Panc1 (cell line): ENCODE results near the gene PRR30. TPM values are rescaled to one million over a fixed set of nuclear protein-coding genes. Genes with fewer than 3 reads are reported as not detected.

Experiments
- ATAC-seq: fragments of 200-7000 bp; cut with Tn5 transposase; 2 replicates; pipeline ENCODE4 v1.9.1; 2020; ENCODE audit warnings: mild to moderate bottlenecking, moderate library complexity
- BruUV-seq: library from RNA; stranded (reverse); fragments of 400-500 nt; replicated peaks from 2 replicates; lab custom pipeline; 2021; lab: Mats Ljungman, UMichigan
- CTCF ChIA-PET: fragments of 300-600 bp; sonication (Branson Sonifier 250); formaldehyde crosslinking; loops from one replicate; lab custom pipeline; 2022; ENCODE audit warnings: antibody characterized with exemption; lab: Charles Lee
- POLR2A ChIA-PET: fragments of 300-600 bp; sonication (Branson Sonifier 250); formaldehyde crosslinking; loops from one replicate; lab custom pipeline; 2022; ENCODE audit warnings: antibody characterized with exemption; lab: Charles Lee
- DNase-seq: peaks from one replicate; pipeline ENCODE4 v3.0.0-alpha.2; 2010; ENCODE audit warnings: low read depth, low spot score
- H3K27ac ChIP-seq: 2 replicates; pipeline ENCODE4 v1.5.1; 2011; ENCODE audit warnings: mild to moderate bottlenecking, low read length, inconsistent platforms
- H3K27me3 ChIP-seq: fragments of 200-500 bp; sonication (Bioruptor generic); 2 replicates; pipeline ENCODE4 v1.6.0; 2014; ENCODE audit warnings: low read length, inconsistent platforms; ENCODE audit not compliant: control insufficient read depth, insufficient read depth
- H3K36me3 ChIP-seq: fragments of 200-500 bp; sonication (Bioruptor generic); 2 replicates; pipeline ENCODE4 v1.5.1; 2014; ENCODE audit warnings: inconsistent platforms, mild to moderate bottlenecking, low read length, moderate library complexity; ENCODE audit not compliant: control insufficient read depth, insufficient read depth
- H3K4me1 ChIP-seq: 2 replicates; pipeline ENCODE4 v1.5.1; 2011; ENCODE audit warnings: inconsistent platforms, mild to moderate bottlenecking, low read length, moderate library complexity; ENCODE audit not compliant: control insufficient read depth, insufficient read depth
- H3K4me3 ChIP-seq, 2 experiments: 2 replicates each; pipeline ENCODE4 v1.5.1; 2011 to 2012; ENCODE audit warnings: low read depth in 2 of 2, low read length in 2 of 2, mild to moderate bottlenecking in 2 of 2, inconsistent platforms in 1 of 2, moderate library complexity in 1 of 2
- H3K9me3 ChIP-seq: fragments of 200-500 bp; sonication (Bioruptor generic); 2 replicates; pipeline ENCODE4 v1.5.1; 2014; ENCODE audit warnings: low read depth, mild to moderate bottlenecking, inconsistent platforms, low read length, moderate library complexity; ENCODE audit not compliant: control insufficient read depth, insufficient read depth
- POLR2AphosphoS5 ChIP-seq: IDR thresholded peaks from 2 replicates; pipeline ENCODE4 v1.6.1; 2012; ENCODE audit warnings: mild to moderate bottlenecking, low read depth, low read length, moderate library complexity
- SIN3A ChIP-seq: IDR thresholded peaks from 2 replicates; pipeline ENCODE4 v1.6.1; 2012; ENCODE audit warnings: low read depth, mild to moderate bottlenecking, low read length, moderate library complexity, borderline replicate concordance; ENCODE audit not compliant: insufficient read depth
- TCF7L2 ChIP-seq: IDR thresholded peaks from 2 replicates; pipeline ENCODE4 v1.6.1; 2011; ENCODE audit warnings: mild to moderate bottlenecking, low read depth, low read length, inconsistent platforms
- in situ Hi-C: cut with HindIII; loops from 2 replicates; pipeline ENCODE4 v1.10.0; 2016; ENCODE audit warnings: low sequenced_read_pairs, low pct_unique_long_range_greater_than_20kb
- intact Hi-C: fragments of 100-400 bp; cut with micrococcal nuclease; formaldehyde crosslinking; loops from one replicate; pipeline ENCODE4 v1.10.0; 2022; ENCODE audit not compliant: unreplicated experiment
- total RNA-seq: library from RNA; stranded (reverse); gene quantifications from one replicate; pipeline ENCODE4 v1.2.1, GENCODE V29; 2021; ENCODE audit not compliant: unreplicated experiment
- TF ChIP-seq, protein P1 (sequence below): fragments of 450-650 bp; IDR thresholded peaks from 2 replicates; pipeline ENCODE4 v1.5.1; 2017; ENCODE audit warnings: mild to moderate bottlenecking
- TF ChIP-seq, protein P2 (sequence below), 2 experiments: IDR thresholded peaks; 2 replicates each; pipeline ENCODE4 v1.6.1; 2011 to 2012; ENCODE audit warnings: low read depth in 2 of 2, control low read depth in 1 of 2, low read length in 1 of 2, mild to moderate bottlenecking in 1 of 2, moderate library complexity in 1 of 2; ENCODE audit not compliant: insufficient read depth in 1 of 2

Gene PRR30
- total RNA-seq, 1 experiment from 2014 or later, result not detected

DNA sequence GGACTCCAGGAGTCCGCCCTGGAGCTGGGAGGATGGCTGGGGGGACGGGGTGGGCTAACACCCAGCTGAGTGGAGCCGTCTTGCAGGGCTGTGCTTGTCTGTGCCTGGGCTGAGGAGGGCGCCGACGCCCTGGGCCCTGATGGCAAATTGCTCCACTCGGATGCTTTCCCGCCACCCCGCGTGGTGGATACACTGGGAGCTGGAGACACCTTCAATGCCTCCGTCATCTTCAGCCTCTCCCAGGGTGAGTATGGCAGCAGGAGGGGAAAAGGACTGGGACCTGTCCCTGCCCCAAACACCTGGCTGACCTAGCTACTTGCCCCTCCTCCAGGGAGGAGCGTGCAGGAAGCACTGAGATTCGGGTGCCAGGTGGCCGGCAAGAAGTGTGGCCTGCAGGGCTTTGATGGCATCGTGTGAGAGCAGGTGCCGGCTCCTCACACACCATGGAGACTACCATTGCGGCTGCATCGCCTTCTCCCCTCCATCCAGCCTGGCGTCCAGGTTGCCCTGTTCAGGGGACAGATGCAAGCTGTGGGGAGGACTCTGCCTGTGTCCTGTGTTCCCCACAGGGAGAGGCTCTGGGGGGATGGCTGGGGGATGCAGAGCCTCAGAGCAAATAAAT lies 39.8 kb downstream of the PRR30 start:
- ChIA-PET POLR2A (interaction anchor here (0.6 kb wide), 1 partner anchor 180 kb away, joined by 3 read pairs; no protein-coding TSS in a partner anchor), CTCF (interaction anchor here (0.5 to 1.2 kb wide), 2 partner anchors 63 to 92 kb away, joined by 3 to 4 read pairs; no protein-coding TSS in a partner anchor)
- H3K27me3 ChIP-seq, result no peaks in the 10 kb centered on the region
- H3K36me3 ChIP-seq, result no peaks in the 10 kb centered on the region
- H3K27ac ChIP-seq, result no peak overlapping the region
- intact Hi-C loops (loop anchor here (5.0 kb wide), 1 partner anchor 183 kb away; the partner anchor contains the start of gene TRIM54), in situ Hi-C loops (no loop called here)
- TF ChIP-seq POLR2AphosphoS5 (no peak), SIN3A (no peak), TCF7L2 (no peak)
- TF ChIP-seq, protein P1, sequence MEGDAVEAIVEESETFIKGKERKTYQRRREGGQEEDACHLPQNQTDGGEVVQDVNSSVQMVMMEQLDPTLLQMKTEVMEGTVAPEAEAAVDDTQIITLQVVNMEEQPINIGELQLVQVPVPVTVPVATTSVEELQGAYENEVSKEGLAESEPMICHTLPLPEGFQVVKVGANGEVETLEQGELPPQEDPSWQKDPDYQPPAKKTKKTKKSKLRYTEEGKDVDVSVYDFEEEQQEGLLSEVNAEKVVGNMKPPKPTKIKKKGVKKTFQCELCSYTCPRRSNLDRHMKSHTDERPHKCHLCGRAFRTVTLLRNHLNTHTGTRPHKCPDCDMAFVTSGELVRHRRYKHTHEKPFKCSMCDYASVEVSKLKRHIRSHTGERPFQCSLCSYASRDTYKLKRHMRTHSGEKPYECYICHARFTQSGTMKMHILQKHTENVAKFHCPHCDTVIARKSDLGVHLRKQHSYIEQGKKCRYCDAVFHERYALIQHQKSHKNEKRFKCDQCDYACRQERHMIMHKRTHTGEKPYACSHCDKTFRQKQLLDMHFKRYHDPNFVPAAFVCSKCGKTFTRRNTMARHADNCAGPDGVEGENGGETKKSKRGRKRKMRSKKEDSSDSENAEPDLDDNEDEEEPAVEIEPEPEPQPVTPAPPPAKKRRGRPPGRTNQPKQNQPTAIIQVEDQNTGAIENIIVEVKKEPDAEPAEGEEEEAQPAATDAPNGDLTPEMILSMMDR, result no peak
- TF ChIP-seq, protein P2, sequence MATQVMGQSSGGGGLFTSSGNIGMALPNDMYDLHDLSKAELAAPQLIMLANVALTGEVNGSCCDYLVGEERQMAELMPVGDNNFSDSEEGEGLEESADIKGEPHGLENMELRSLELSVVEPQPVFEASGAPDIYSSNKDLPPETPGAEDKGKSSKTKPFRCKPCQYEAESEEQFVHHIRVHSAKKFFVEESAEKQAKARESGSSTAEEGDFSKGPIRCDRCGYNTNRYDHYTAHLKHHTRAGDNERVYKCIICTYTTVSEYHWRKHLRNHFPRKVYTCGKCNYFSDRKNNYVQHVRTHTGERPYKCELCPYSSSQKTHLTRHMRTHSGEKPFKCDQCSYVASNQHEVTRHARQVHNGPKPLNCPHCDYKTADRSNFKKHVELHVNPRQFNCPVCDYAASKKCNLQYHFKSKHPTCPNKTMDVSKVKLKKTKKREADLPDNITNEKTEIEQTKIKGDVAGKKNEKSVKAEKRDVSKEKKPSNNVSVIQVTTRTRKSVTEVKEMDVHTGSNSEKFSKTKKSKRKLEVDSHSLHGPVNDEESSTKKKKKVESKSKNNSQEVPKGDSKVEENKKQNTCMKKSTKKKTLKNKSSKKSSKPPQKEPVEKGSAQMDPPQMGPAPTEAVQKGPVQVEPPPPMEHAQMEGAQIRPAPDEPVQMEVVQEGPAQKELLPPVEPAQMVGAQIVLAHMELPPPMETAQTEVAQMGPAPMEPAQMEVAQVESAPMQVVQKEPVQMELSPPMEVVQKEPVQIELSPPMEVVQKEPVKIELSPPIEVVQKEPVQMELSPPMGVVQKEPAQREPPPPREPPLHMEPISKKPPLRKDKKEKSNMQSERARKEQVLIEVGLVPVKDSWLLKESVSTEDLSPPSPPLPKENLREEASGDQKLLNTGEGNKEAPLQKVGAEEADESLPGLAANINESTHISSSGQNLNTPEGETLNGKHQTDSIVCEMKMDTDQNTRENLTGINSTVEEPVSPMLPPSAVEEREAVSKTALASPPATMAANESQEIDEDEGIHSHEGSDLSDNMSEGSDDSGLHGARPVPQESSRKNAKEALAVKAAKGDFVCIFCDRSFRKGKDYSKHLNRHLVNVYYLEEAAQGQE (IDR thresholded peaks at IDR 0.05; ENCODE audit: insufficient read depth in 1 of 2, low read depth in 2 of 2, low read length in 1 of 2), result no peak
- DNase-seq (no peak), ATAC-seq (peak; percentile 14; the same call in 1 of the 2 replicates)
- no peak overlapping the region for H3K4me3 ChIP-seq
- no peaks in the 10 kb centered on the region for H3K4me1 ChIP-seq
- BruUV-seq, result no TSS peak
- H3K9me3 ChIP-seq, result no peaks in the 10 kb centered on the region

DNA sequence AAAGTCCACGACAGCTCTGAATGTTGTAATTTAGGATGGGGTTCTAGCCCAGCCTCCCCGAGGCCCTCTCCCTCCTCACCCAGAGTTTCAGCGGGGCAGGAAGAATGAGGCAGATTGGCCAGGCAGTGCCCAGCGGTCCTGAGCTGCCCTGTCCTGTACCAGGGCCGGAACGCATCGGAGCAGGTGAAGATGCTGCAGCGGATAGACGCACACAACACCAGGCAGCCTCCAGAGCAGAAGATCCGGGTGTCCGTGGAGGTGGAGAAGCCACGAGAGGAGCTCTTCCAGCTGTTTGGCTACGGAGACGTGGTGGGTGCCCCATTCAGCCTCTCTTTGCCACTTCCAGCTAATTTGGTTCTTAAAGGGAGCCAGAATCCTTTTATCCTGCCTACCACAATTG lies 41.9 kb downstream of the PRR30 start:
- ATAC-seq (no peak), DNase-seq (no peak)
- TF ChIP-seq POLR2AphosphoS5 (no peak), SIN3A (no peak), TCF7L2 (no peak)
- TF ChIP-seq, protein P1, result no peak
- TF ChIP-seq, protein P2 (IDR thresholded peaks at IDR 0.05; ENCODE audit: insufficient read depth in 1 of 2, low read depth in 2 of 2, low read length in 1 of 2), result no peak
- H3K36me3 ChIP-seq, result no peaks in the 10 kb centered on the region
- no TSS peak for BruUV-seq
- ChIA-PET CTCF (interaction anchor here (0.8 to 1.1 kb wide), 2 partner anchors 73 to 94 kb away, joined by 3 to 4 read pairs; no protein-coding TSS in a partner anchor), POLR2A (interaction anchor here (1.0 kb wide), 1 partner anchor 185 kb away, joined by 3 read pairs; the partner anchor contains the start of gene TRIM54)
- no peaks in the 10 kb centered on the region for H3K9me3 ChIP-seq
- H3K4me3 ChIP-seq, result no peak overlapping the region
- H3K27me3 ChIP-seq, result no peaks in the 10 kb centered on the region
- in situ Hi-C loops (no loop called here), intact Hi-C loops (loop anchor here (5.0 kb wide), 1 partner anchor 185 kb away; the partner anchor contains the start of gene TRIM54)
- H3K4me1 ChIP-seq, result no peaks in the 10 kb centered on the region
- no peak overlapping the region for H3K27ac ChIP-seq
